Glomerular endothelial cell (primary cell): ENCODE measurements around the gene NXPH3. TPM values are rescaled to one million over a fixed set of nuclear protein-coding genes. Genes with fewer than 3 reads are reported as not detected.

Source experiments
- DNase-seq: peaks from one replicate; pipeline ENCODE4 v3.0.0-alpha.2; 2011; ENCODE audit warnings: low read depth, low spot score; ENCODE audit errors: extremely low read depth
- total RNA-seq: library from RNA; depleted of rRNA; stranded (reverse); fragments of >200 nt; gene quantifications from 2 replicates; pipeline ENCODE4 v1.2.3, GENCODE V29; 2015

NXPH3 gene
- total RNA-seq, 1 donor from 2014 or later, result 3.9 TPM

DNA sequence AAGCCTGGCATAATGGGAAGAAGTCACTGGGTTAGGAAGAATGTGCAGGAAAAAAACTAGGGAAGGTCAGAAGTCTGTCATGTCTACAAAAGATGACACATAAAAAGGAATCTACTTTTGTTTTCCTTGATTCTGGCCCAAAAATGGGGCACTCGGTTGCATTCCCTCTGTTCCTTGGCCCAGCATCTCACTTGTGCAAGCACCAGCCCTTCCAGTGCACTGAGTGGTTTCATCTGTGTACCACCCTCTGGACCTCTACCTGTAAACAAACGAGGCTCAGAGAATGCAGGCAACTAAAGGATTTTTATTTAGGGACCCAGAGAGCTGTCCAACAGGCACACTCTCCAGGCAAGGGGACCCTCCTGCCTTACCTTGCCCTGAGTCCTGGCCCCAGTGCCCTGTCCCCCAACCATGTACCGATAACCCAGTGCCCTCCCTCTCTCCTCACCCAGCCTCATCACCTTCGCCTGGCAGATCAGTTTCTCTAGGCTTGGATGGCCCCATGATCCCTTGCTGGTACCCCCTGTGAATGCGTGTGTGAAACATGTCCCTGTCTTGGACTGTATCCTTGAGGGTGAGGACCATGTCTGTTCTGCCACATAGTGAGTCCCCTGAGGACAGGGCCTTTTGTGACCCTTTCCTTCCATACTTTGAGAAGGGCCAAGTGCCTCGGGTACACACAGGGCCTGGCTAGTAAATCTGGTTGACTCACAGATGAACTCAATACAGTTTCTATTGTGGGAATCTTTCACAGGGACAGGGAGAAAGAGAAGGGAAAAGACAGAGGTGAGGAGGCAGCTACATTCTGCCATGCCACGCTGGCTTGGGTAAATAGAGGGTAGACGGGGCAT lies 13.3 kb downstream of the NXPH3 start:
- DNase-seq, result no peak

- DNase-seq, result no peak
These were observed 13.9 kb downstream of the NXPH3 start for GRCh38 chr17:49589577-49589927.

- DNase-seq, result no peak
These were observed 15.2 kb downstream of the NXPH3 start for GRCh38 chr17:49590874-49591273.

DNA sequence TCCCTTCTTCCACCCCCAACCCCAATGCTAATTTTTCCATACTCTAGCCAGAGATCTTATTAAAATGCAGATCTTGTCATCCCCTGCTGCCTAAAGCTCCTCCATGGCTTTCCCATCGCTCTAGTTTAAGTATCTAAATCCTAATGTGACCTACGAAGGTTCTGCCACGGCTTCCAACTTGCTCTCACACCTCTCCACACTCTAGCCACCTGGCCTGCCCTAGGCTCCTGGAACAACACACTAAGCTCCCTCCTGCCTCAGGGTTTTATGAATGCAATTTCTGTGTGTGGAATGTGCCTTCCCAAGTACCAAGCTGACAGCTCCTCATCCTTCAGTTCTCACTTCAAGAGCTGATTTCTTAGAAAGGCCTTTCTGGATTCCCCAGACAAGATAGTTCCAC lies 16.6 kb downstream of the NXPH3 start:
- DNase-seq, result no peak

GRCh38 chr17:49595328-49595727 lies 19.7 kb downstream of the NXPH3 start:
- no peak for DNase-seq

DNA sequence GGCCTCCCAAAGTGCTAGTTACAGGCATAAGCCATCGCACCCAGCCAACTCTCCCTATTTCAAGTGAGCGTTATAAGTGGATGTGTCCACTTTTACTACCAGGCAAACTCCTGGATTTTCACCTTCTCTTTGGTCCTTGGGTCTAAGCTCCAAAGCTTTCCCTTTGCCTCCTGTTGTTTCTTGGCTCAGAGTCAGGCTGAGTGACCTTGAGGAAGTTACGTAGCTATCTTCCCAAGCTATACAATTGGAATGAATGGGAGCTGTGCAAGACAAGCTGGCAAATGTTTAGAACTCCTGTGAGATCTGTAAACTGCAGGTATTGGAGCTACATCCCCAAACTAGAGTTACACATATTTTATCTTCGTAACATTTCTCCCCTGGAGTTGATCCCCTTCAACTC lies 20.3 kb downstream of the NXPH3 start:
- no peak for DNase-seq

- DNase-seq, result no peak
These were observed 21.1 kb downstream of the NXPH3 start for GRCh38 chr17:49596613-49597244.

GRCh38 chr17:49597436-49597835 lies 21.8 kb downstream of the NXPH3 start:
- no peak for DNase-seq

- DNase-seq, result no peak
These were observed 22.4 kb downstream of the NXPH3 start for GRCh38 chr17:49597928-49598655.

- DNase-seq, result no peak
These were observed 23.2 kb downstream of the NXPH3 start for GRCh38 chr17:49598918-49599317.

DNA sequence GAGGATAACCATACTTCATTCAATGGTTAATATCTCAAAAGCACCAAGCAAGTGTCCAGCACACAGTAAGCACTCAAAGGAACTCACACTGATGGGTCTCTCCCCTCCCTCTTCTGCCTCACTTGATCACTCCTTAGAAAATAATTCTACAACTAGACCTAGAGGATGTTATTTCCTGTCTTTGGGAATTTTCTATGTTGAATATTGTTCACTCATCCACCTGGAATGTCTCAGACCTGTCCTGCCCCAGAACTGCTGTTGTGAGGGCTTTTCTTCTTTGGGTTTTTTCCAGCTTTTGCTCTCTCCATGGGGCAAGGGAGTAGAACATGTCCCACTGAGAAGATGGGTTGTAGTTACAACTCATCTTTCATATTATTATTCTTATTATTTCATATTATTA lies 25.3 kb downstream of the NXPH3 start:
- no peak for DNase-seq

- no peak for DNase-seq
These were observed 27.1 kb downstream of the NXPH3 start for GRCh38 chr17:49602783-49603182.

GRCh38 chr17:49603238-49603637 lies 27.6 kb downstream of the NXPH3 start:
- DNase-seq, result no peak

DNA sequence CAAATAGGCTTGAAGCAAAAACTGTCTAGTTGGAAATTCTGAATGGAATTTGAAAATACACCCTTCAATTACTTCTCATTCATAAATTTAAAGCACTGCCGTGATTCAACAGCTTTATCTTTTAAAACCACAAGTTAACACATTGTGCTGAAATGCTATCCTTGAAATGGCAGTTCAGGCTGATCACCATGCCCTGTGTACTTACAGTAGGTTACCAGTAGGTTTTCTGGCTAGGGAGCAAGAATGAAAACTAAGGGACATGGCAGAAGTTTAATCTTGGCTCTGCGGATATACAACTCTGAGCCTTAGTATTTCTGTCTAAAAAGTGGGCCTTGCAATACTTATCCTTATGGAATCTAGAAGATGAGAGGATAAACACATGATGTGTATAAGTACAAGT lies 28.0 kb downstream of the NXPH3 start:
- no peak for DNase-seq

DNA sequence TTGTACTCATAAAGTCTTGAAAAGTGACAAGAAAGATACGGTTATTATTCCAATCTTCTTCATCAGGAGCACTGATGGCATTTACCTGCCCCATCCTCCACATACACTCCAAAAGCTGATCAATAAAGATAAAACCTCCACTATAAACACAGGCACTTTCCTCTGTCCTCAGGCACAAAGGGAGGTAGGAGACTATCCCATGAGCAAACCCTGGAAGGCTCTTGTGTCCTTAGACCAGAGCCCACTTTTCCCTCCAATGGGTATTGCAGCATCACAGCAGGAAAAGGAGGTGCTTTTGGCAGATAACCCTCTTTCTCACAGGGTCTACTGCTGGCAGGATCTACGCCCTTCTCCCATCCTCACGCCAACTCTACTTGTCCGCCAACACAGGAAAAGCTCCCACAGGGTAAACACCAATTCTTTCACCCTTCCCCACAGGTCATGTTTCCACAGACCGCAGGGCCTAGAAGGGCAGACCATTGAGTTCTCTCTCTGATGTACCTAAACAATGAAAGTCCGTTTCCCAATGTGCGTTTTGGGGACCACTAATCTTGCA lies 28.7 kb downstream of the NXPH3 start:
- no peak for DNase-seq

DNA sequence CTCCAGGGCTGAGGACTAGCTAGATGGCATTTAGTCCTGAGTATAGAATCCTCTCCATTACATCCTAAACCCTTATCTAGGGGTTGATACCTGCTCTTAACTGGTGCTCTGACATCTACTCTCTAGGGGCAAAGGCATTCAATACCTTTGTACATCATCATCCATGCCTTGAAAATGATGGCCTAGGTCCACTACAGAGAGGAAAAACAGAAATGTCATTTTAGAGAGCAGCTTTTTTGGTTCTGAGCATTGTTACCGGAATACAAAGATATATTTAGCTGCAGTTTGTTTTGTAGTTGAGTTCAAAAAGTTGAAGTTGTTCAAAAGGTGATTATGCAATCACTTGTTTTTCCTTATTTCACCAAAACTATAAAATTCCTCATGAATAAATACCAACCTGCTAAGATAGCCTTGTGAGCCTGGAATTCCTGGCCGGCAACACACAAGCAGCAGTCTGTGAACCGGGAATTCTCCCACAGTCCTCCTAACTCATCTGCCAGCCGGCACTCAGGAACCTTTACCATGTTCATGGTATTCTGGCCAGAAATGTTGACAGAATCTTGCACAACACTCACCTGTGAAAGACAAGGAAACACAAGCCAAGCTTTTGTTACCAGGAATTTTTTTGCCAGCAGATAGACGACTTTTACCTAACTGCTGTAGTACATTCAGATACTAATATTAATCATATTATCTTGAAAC lies 35.4 kb downstream of the NXPH3 start:
- DNase-seq, result no peak

DNA sequence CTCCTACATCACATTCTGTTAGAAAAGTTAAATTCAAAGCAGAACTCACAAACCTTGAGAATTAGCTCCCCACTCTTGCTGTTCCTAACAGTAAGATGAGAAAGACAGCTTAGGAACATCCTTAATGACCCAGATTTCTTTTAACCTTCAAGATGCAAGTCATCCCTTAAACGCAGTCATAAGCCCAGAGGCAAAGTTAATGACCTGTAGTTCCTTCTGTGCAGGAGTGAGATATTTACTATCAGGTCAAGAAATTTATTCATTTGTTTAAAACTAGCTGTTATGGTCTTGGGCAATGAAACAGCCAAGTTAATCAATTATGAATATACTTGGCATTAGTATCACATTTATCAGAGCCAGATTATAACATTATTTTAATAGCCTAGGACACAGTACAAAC lies 37.1 kb downstream of the NXPH3 start:
- no peak for DNase-seq

DNA sequence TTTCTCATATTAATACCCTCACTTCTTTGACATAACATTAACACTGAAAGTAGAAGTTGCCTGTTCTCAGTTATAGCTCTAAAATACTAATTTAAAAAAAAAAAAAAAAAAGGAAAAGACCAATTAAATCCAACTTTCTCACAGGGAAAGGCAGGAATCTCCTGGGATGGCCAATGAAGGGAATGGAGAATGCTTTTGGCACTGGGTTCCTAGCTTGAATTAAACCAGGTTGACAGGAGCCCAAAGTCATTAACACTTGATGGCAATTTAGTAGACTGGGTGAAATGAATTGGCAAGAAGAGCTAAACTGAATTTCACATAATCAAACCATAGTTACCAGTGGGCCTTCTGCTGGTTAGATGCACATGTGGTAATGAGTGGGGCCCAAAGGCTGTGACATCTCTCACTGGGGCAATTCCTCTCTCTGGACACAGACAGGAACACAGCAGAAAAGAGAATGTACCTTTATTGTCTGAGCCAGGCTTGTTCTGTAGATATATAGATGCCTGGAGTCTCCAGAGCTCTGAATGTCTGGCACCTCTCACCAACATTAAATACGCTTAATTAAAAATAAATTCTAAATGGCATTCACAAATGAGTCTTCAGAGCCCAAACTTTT lies 37.6 kb downstream of the NXPH3 start:
- no peak for DNase-seq

GRCh38 chr17:49616086-49616485 lies 40.4 kb downstream of the NXPH3 start:
- DNase-seq, result no peak

- DNase-seq, result no peak
These were observed 41.0 kb downstream of the NXPH3 start for GRCh38 chr17:49616601-49617131.
